GM20000 (cell line): ENCODE measurements around the gene PTPN6.

ENCODE experiments used
- DNase-seq: peaks from one replicate; pipeline ENCODE4 v3.0.0; 2012; ENCODE audit warnings: low spot score
- CTCF ChIP-seq: IDR thresholded peaks from 2 replicates; pipeline ENCODE4 v1.5.1; 2012; ENCODE audit warnings: mild to moderate bottlenecking, control low read depth; ENCODE audit errors: extremely low read depth, missing control alignments

The PTPN6 gene

DNA sequence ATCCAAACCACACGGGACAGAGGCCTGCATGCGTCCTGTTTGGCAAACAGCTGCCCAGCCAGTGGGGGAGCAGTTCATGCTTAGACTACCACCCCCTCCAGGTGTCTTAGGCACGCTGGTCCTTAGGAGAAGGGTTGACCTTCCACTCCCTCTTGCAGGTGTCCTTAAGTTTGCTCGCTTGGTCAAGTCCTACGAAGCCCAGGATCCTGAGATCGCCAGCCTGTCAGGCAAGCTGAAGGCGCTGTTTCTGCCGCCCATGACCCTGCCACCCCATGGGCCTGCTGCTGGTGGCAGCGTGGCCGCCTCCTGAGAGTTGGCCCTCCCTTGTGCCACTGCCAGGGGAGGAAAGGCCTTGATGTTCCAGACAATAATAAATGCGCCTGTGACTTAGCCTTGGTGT is 5.5 kb upstream of the PTPN6 start:
- no peak for DNase-seq
- no peak for TF ChIP-seq CTCF

GRCh38 chr12:6946033-6946919 is 4.9 kb upstream of the PTPN6 start:
- TF ChIP-seq CTCF, result no peak
- DNase-seq, result peak; percentile 69

GRCh38 chr12:6946920-6947374 is 4.2 kb upstream of the PTPN6 start:
- DNase-seq, result no peak
- no peak for TF ChIP-seq CTCF

DNA sequence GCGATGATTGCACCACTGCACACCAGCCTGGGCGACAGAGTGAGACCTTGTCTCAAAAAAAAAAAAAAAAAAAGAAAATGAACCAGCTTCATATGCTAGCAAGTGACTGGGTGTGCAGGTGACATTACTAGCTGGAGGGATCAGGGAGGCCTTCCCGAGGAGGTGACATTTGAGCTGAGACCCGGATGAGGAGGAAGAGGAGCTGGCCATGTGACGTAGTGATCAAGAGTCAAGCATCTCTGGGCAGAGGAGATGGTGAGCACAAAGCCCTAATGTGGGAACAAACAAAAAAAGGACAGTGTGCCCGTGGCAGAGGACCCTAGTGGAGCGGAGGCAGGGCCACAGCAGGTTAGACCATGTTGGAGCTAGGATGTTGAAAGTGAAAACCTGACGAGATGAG is 3.5 kb upstream of the PTPN6 start:
- no peak for TF ChIP-seq CTCF
- no peak for DNase-seq

- no peak for DNase-seq
- TF ChIP-seq CTCF, result no peak
Measured at GRCh38 chr12:6948873-6949594, 2.1 kb upstream of the PTPN6 start.

- no peak for DNase-seq
Measured at GRCh38 chr12:6950401-6950801, 755 bp upstream of the PTPN6 start.

More at GRCh38 chr12:6950401-6950801, 755 bp upstream of the PTPN6 start:
- peak; percentile 36 for TF ChIP-seq CTCF
